ENCODE measurements around the gene FGFRL1.
A peak's percentile ranks its signal among the peaks of the same experiment; 100 is the strongest.

FGFRL1 gene

GRCh38 chr4:993111-994029, 18.1 kb upstream of the FGFRL1 start, which contains the start of gene SLC26A1:
Gene SLC26A1 (minus strand): TSS chr4:993404. CDS start chr4:991703, 1,701 bp downstream.
- DNase-seq = no peak

- no peak for DNase-seq
These were observed 16.0 kb upstream of the FGFRL1 start for GRCh38 chr4:995311-996026.

GRCh38 chr4:996030-996996, 15.1 kb upstream of the FGFRL1 start:
- no peak for DNase-seq

- DNase-seq = no peak
These were observed 14.4 kb upstream of the FGFRL1 start for GRCh38 chr4:996997-997374.

- DNase-seq = no peak
These were observed 13.9 kb upstream of the FGFRL1 start for GRCh38 chr4:997375-998071.

- DNase-seq = no peak
These were observed 13.2 kb upstream of the FGFRL1 start for GRCh38 chr4:998096-998691.

GRCh38 chr4:999240-999863, 12.1 kb upstream of the FGFRL1 start:
- DNase-seq = peak; percentile 16

- no peak for DNase-seq
These were observed 11.5 kb upstream of the FGFRL1 start for GRCh38 chr4:999882-1000425.

- no peak for DNase-seq
These were observed 10.7 kb upstream of the FGFRL1 start for GRCh38 chr4:1000686-1001260.

- DNase-seq = no peak
These were observed 9.8 kb upstream of the FGFRL1 start for GRCh38 chr4:1001561-1002130.

GRCh38 chr4:1002131-1002630, 9.2 kb upstream of the FGFRL1 start:
- DNase-seq = no peak

GRCh38 chr4:1002631-1003251, 8.7 kb upstream of the FGFRL1 start:
- DNase-seq = no peak

GRCh38 chr4:1003271-1004070, 8.0 kb upstream of the FGFRL1 start:
- no peak for DNase-seq

- DNase-seq = no peak
These were observed 7.4 kb upstream of the FGFRL1 start for GRCh38 chr4:1004071-1004418.

- DNase-seq = no peak
These were observed 6.6 kb upstream of the FGFRL1 start for GRCh38 chr4:1004557-1005485.

- DNase-seq = no peak
These were observed 4.6 kb upstream of the FGFRL1 start for GRCh38 chr4:1006856-1007255.

GRCh38 chr4:1008840-1009541, 2.4 kb upstream of the FGFRL1 start:
- DNase-seq = no peak
